Amygdala (tissue), 56 donors: ENCODE results near the gene TBCK.

Experiments used
- DNase-seq, 56 donors: peaks; one replicate each; lab custom pipeline; 2025; lab: John Stamatoyannopoulos, UW

TBCK gene

GRCh38 chr4:106002994-106003393, 313.0 kb downstream of the TBCK start:
- no peak for DNase-seq

GRCh38 chr4:105998171-105999063, 317.6 kb downstream of the TBCK start:
- no peak for DNase-seq

- no peak for DNase-seq
Observed at GRCh38 chr4:105996845-105997244, 319.2 kb downstream of the TBCK start.

- DNase-seq: no peak
Observed at GRCh38 chr4:105994841-105995501, 321.0 kb downstream of the TBCK start.

- DNase-seq: no peak
Observed at GRCh38 chr4:105994061-105994460, 321.9 kb downstream of the TBCK start.

- DNase-seq: no peak
Observed at GRCh38 chr4:105992641-105993305, 323.2 kb downstream of the TBCK start.

- DNase-seq: no peak
Observed at GRCh38 chr4:105991726-105992125, 324.3 kb downstream of the TBCK start.
